ENCODE data around the gene ACTG1.

ACTG1 gene

DNA sequence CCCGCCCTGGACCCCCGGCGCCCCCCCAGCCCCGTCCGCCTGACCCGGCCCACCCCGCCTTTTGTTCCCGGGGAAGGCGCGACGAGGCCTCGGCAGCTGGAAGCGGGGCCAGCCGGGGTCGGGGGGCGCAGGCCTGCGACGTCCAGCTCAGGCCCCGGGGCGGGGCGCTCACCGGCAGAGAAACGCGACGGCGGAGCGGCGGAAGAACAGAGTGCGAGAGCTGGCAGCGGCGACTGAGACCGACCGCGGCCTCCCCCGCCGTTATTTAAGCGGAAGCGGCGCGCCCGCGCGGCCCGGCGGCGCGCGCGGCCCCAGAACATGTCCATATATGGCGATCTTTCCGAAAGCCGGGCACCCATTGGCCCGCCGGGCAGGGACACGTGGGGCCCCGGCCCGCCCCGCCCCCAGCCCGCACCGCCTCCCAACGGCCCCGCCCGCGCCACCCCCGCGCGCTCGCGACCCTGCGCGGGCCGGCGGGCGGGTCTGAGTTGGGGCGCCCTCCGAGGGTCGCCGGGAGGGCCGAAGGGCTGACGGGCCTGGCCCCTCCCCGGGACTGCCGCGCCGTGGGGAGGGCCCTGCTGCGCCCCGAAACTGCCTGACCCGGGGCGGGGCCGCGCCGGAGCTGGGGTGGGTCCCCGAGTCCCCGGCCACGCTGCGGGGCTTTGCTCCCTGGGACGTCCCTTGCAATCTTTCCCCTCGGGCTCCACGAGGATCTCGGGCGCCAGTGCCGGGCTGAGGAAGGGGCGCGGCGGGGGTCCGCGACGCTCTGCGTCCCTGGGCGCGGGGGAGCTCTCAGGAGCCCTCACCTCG, at the start of gene ACTG1:
Gene ACTG1, minus strand, starts transcription at position 238 of the 810 bp plus-strand sequence. CDS start 445 bp downstream, outside the sequence.
- Histone ChIP-seq H3K4me3 (peak within 1 kb of the TSS; percentile 72), H3K27me3 (ENCODE audit: low read depth) (no peaks in the 10 kb centered on the region), H3K36me3 (replicated peaks) (peaks cover 41% of the 10 kb centered on the region), H3K4me1 (peaks cover 11% of the 10 kb centered on the region), H3K9me3 (no peaks in the 10 kb centered on the region)
- in situ Hi-C loops (cut with MboI; ENCODE audit: low sequenced_read_pairs) = no loop called here
- peak; percentile 86 to 93 for DNase-seq (ENCODE audit: low spot score in 2 of 2)

DNA sequence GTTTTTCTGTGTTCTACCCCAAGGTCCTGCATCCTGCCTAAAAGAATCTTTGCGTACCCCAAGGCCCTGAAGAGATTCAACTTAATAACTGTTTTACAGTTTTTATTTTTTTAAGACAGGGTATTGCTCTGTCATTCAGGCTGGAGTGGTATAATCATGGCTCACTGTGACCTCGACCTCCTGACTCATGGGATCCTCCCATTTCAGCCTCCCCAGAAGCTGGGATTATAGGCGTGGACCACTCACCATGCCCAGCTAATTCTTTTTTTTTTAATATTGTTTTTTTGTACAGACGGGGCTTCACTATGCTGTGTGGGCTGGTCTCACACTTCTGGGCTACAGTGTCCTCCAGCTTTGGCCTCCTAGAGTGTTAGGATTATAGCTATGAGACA, 48.9 kb upstream of the ACTG1 start:
- no peak for DNase-seq (ENCODE audit: low spot score in 2 of 2)
- H3K4me1 ChIP-seq = no peaks in the 10 kb centered on the region
- H3K36me3 ChIP-seq (replicated peaks) = peaks cover 78% of the 10 kb centered on the region
- no peaks in the 10 kb centered on the region for H3K27me3 ChIP-seq (ENCODE audit: low read depth)
- in situ Hi-C loops (cut with MboI; ENCODE audit: low sequenced_read_pairs) = no loop called here
- no peak overlapping the region for H3K4me3 ChIP-seq
- no peaks in the 10 kb centered on the region for H3K9me3 ChIP-seq

DNA sequence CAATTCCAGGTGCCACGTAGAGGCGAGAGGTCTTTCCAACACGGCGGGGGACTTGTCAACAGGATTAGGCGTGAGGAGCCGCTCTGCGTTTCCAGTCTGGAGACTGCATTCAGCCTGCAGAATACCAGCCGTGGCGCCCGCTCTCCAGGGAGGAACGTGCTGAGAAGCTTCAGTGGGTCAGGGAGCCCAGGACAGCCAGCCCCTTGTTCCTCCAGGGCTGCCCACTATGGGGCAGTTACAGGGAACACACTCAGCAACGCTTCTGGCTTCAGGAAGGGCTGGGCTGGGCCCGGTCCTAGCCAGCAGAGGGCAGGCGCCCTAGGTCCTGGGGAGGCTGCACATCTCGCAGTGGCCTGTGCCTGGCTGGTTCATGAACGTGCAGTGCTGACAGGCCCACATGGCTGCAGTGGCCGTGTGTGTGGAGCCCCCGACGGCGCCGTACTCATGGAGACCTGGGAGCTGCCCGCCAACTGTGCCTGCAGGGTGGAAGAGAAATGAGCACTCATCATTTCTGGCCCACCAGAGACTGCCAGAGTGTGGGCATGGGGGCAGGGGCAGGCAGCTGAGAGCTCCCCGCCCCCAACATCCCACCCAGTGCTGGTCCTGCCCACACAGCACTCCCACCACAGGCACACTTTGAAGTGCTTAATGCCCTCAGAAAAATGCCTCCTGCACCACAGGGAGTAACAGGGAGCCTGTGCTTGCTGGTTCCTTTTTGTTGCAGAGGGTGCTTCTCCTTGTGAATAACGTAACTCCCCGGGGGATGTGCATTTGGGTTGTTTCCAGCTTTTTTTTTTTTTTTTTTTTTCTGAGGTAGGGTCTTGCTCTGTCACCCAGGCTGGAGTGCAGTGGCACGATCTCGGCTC, 46.6 kb upstream of the ACTG1 start:
- Histone ChIP-seq H3K36me3 (replicated peaks) (peaks cover 60% of the 10 kb centered on the region), H3K4me3 (no peak overlapping the region), H3K9me3 (no peaks in the 10 kb centered on the region), H3K27me3 (ENCODE audit: low read depth) (no peaks in the 10 kb centered on the region), H3K4me1 (no peaks in the 10 kb centered on the region)
- in situ Hi-C loops (cut with MboI; ENCODE audit: low sequenced_read_pairs) = no loop called here
- peak in 1 of 2 experiments; percentile 14 for DNase-seq (ENCODE audit: low spot score in 2 of 2)

DNA sequence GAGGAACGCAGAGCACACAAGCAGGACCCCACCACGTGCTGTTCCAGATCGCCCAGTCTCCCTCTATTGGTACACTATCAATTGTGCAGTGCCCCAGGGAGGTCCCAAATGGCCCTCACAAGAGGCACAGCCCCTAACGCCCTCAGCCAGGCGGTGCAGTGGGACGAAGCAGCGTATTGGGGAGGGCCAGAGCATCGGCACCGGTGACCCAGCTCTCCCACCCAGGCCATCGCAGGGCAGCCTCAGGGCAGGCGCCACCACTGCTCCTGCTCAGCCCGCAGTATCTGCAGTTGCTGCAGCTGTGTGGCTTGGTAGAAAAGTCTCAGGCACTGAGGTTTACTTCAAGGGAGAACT, 45.5 kb upstream of the ACTG1 start:
- Histone ChIP-seq H3K4me3 (no peak overlapping the region), H3K36me3 (replicated peaks) (peaks cover 54% of the 10 kb centered on the region), H3K4me1 (peaks cover 6% of the 10 kb centered on the region), H3K27me3 (ENCODE audit: low read depth) (no peaks in the 10 kb centered on the region), H3K9me3 (no peaks in the 10 kb centered on the region)
- in situ Hi-C loops (cut with MboI; ENCODE audit: low sequenced_read_pairs) = no loop called here
- no peak for DNase-seq (ENCODE audit: low spot score in 2 of 2)

DNA sequence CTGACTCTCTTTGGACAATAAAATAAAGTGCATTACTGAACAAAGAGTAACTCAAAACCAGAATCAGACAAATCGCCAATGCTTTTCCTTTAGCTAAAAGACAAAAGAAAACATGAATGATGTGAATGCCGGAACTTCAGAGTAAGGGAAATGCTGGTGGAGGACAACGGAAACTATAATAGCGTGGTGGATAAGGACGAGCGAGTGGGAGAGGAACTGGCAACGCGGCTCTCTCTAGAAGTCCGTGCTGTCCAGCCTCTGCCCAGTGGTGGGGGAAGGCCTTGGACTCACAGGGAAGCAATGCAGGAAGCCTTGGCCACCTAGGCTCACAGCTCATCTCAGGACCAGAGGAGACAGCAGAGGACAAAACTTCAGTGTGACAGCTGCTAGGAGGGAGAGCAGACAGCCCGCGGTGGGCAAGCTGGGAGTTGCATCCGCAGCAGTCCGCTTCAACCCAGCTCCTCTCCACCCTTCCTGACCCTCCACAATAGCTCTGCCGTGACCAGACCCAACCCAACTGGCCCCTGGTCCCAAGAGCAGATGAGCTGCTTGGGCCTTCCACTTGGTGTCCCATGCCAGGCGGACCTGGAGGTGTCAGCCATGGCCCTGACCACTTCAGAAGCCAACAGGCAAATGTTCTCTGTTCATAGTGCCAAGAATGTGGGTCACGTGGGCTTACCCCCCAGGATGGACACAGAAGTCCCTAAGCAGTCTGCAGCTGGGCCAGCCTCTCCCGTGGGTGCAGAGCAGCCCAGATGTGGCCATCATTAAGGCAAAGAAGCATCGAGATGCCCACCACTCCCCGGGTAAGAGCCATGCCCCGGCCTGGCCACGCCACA, 44.9 kb upstream of the ACTG1 start:
- DNase-seq (ENCODE audit: low spot score in 2 of 2) = no peak
- peaks cover 53% of the 10 kb centered on the region for H3K36me3 ChIP-seq (replicated peaks)
- H3K4me3 ChIP-seq = no peak overlapping the region
- no peaks in the 10 kb centered on the region for H3K9me3 ChIP-seq
- H3K27me3 ChIP-seq (ENCODE audit: low read depth) = no peaks in the 10 kb centered on the region
- H3K4me1 ChIP-seq = peaks cover 6% of the 10 kb centered on the region
- in situ Hi-C loops (cut with MboI; ENCODE audit: low sequenced_read_pairs) = no loop called here

DNA sequence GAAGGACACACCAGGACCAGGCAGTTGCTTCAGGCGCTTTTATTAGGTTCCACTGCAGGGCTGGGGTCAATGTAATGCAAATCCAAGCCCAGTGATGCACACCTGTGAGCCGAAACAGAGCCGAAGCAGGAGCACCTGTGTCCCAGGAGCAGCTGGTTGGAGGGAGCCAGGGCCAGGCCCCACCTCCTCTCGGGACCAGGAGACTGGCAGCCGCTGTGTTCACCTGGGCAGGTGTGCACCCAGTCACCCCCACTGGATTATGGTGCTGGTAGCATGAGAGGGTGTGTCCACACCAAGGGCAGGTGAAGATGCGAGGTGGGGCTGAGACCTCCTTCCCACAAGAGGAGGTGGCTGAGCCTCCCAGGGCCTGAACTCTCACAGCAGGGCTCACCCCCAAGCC, 44.3 kb upstream of the ACTG1 start:
- no peak overlapping the region for H3K4me3 ChIP-seq
- peaks cover 6% of the 10 kb centered on the region for H3K4me1 ChIP-seq
- no peaks in the 10 kb centered on the region for H3K9me3 ChIP-seq
- in situ Hi-C loops (cut with MboI; ENCODE audit: low sequenced_read_pairs) = no loop called here
- no peaks in the 10 kb centered on the region for H3K27me3 ChIP-seq (ENCODE audit: low read depth)
- no peak for DNase-seq (ENCODE audit: low spot score in 2 of 2)
- H3K36me3 ChIP-seq (replicated peaks) = peaks cover 47% of the 10 kb centered on the region

DNA sequence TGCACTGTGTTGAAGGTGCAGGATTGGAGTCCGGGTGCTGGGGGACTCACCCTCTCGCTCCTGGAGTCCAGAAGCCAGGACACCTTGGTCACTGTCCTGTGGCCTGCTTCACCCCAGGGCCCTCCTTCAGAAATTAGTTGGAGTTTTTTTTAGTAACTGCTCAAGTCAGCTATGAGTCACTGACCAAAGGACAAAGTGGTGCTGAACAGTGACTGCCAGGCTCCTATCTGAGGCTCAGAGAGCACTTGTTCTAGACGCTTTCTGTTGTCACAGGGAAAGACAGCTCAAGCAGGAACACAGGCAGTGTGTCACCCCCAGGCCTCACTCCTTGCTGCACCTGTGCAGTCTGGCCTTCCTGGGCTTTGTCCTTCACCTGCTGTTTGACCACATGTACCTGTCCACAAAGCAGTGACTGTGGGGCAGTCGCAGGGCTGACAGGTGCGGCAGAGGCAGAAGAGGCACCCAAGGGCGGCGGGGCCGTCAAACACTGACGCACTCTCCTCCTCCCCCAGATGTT, 43.6 kb upstream of the ACTG1 start:
- no peak for DNase-seq (ENCODE audit: low spot score in 2 of 2)
- H3K27me3 ChIP-seq (ENCODE audit: low read depth) = no peaks in the 10 kb centered on the region
- peaks cover 43% of the 10 kb centered on the region for H3K36me3 ChIP-seq (replicated peaks)
- in situ Hi-C loops (cut with MboI; ENCODE audit: low sequenced_read_pairs) = no loop called here
- no peaks in the 10 kb centered on the region for H3K9me3 ChIP-seq
- no peak overlapping the region for H3K4me3 ChIP-seq
- peaks cover 6% of the 10 kb centered on the region for H3K4me1 ChIP-seq

DNA sequence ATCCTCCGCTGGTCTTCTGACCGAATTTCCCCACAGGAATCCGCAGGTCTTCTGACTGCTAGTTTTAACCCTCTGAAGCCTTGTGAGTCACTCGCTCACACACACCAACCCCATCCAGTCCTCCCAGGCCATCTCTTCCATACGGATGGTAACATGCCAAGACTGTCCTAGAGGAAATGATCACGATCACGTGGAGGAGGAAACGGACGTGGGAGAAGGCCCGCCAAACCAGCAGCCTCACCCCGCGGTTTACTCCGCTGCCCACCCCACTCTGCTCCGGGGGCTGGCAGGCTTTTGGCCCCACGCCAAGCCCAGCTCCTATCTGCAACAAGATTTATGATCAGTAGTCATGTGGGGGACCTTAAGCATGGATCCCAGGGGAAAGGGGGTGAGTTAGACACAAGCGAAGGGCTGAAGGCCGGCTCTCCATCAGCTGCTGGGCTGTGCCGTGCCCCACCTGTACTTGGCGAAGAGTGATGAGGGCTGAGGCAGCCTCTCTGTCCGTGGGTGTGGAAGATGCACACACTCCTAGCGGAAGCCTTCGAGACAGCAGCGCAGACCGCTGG, 41.1 kb upstream of the ACTG1 start:
- H3K36me3 ChIP-seq (replicated peaks) = peaks cover 42% of the 10 kb centered on the region

DNA sequence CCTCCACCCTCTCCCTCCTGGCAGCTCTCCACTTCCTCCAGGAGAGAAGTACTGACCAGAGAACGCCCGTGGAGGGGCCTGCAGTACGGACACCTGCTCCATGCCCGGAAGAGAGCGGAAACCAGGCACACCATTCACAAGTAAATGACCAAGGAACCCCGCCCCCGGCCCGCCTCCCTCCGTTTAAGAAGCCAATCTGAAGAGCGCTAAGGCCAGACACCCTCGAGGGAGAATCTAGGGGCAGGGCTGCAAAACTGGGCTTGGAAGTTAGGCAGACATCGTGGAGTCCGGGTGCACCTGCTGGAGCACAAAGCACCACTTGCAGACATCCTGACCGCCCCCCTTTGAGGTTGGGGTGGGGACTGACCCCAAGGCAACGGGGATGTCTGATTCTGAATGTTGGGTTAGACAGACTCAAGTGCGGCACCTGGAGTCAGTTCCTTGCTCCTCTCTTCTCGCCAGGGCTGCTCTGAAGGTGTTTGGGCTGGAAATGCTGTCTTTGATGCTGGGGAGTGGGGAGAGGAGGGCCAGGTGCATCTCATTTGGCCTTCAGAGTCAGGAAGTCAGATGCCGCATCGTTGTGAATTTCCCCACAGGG, 40.5 kb upstream of the ACTG1 start:
- H3K4me1 ChIP-seq = peaks cover 6% of the 10 kb centered on the region
- peak overlapping the region; percentile 97 for H3K4me3 ChIP-seq
- H3K27me3 ChIP-seq (ENCODE audit: low read depth) = no peaks in the 10 kb centered on the region
- peak; percentile 89 to 94 for DNase-seq (ENCODE audit: low spot score in 2 of 2)
- H3K9me3 ChIP-seq = no peaks in the 10 kb centered on the region
- H3K36me3 ChIP-seq (replicated peaks) = peaks cover 41% of the 10 kb centered on the region
- in situ Hi-C loops (cut with MboI; ENCODE audit: low sequenced_read_pairs) = no loop called here

More for the DNA sequence above, 41.1 kb upstream of the ACTG1 start:
- in situ Hi-C loops (cut with MboI; ENCODE audit: low sequenced_read_pairs) = no loop called here
- H3K4me3 ChIP-seq = peak overlapping the region; percentile 97
- H3K9me3 ChIP-seq = no peaks in the 10 kb centered on the region
- H3K27me3 ChIP-seq (ENCODE audit: low read depth) = no peaks in the 10 kb centered on the region
- H3K4me1 ChIP-seq = peaks cover 6% of the 10 kb centered on the region
- DNase-seq (ENCODE audit: low spot score in 2 of 2) = no peak

DNA sequence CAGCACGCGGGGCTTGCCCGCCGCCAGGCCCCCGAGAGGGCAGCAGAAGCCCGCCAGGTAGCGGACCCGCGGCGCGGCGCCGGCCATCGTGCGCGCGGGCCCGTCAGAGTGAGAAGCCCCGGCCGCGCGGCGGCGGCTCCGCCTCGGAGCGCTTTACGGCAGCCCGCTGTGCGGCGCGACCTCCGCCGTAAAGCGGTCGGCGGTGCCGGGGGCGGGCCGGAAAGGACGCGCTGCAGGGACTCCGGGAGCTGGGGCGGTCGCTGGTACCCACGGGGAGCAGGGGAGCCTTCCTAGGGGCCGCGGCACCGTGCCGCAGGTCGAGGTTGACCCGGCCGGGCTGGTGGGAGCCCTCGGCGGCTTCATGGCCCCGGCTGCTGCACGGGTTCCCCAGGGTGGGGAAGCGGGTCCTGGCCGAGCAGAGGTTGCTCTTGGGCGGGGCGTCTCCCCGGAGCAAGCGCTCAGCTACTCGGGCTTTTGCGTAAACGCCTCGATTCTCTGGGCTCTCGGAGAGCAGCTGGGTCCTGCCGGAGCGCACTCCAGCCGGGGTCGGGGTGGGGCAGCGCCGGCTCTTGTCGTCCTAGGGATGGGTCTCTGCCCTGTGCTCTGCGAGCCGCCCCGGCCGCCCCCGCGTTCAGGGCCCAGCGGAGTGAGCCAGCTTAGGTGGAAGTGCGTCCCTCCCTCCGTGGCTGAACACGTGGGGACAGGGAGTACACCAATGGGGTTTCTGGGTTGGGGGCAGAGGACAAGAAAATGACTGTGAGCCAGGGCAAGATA, 39.8 kb upstream of the ACTG1 start, which contains the start of gene FAAP100:
Gene FAAP100, minus strand, starts transcription at position 110 of the 774 bp plus-strand sequence. Its CDS starts 23 bp downstream, at position 87.
- in situ Hi-C loops (cut with MboI; ENCODE audit: low sequenced_read_pairs) = no loop called here
- Histone ChIP-seq H3K27me3 (ENCODE audit: low read depth) (no peaks in the 10 kb centered on the region), H3K36me3 (replicated peaks) (peaks cover 43% of the 10 kb centered on the region), H3K4me3 (peak within 1 kb of the TSS; percentile 97), H3K4me1 (peaks cover 6% of the 10 kb centered on the region), H3K9me3 (no peaks in the 10 kb centered on the region)
- peak; percentile 64 to 85 for DNase-seq (ENCODE audit: low spot score in 2 of 2)

DNA sequence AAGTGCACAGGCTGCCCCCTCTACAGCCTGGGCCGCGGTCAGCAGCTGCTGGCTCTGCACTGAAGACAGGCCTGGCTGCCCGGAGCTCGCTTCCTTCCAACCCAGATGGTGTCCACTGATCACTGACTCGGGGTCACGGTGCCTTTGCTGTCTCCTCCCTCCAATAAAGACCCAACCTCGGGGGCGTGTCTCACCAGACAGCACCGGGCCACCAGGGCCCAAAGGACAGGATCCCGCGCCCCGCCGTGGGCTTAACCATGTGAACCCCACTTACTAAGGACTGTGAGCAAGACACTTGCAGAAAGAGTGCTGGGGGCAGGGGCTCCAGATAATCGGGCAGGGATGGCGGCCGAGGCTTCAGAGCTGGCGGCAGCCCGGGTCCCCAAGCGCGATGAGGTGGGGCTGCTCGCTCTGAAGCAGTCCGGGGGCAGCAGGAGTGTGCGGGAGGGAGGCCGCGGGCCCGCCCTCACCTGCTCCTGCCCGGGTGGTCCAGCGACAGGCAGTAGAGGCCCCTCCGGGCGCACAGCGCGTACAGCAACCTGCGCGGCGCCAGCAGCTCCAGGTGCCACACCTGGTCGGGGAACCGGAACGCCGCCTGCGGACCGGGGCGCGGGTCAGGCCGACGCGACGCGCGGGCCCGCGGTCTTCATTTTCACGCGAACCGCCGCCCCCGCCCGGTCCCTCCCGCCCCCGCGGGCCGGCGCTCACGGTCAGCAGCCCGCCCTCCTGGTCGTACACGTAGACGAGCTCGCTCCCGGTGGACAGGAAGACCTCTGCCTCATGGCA, 39.1 kb upstream of the ACTG1 start:
- peaks cover 6% of the 10 kb centered on the region for H3K4me1 ChIP-seq
- no peaks in the 10 kb centered on the region for H3K9me3 ChIP-seq
- DNase-seq (ENCODE audit: low spot score in 2 of 2) = no peak
- H3K4me3 ChIP-seq = peak overlapping the region; percentile 97
- peaks cover 43% of the 10 kb centered on the region for H3K36me3 ChIP-seq (replicated peaks)
- in situ Hi-C loops (cut with MboI; ENCODE audit: low sequenced_read_pairs) = no loop called here
- H3K27me3 ChIP-seq (ENCODE audit: low read depth) = no peaks in the 10 kb centered on the region
